HepG2 (cell line): ENCODE results near the gene RHOG. TPM values are rescaled to one million over a fixed set of nuclear protein-coding genes. Genes with fewer than 3 reads are reported as not detected.

Source experiments
- ATAC-seq: fragments of 200-7000 bp; cut with Tn5 transposase; 3 replicates; pipeline ENCODE4 v1.9.1; 2020; ENCODE audit warnings: mild to moderate bottlenecking, moderate library complexity
- BruUV-seq: library from RNA; stranded (reverse); fragments of 400-500 nt; replicated peaks from 2 replicates; lab custom pipeline; 2021; lab: Mats Ljungman, UMichigan
- CTCF ChIA-PET: fragments of 300-600 bp; formaldehyde crosslinking; extraction: SDS; loops from one replicate; lab custom pipeline; 2021; ENCODE audit warnings: low total read pairs, inconsistent platforms, low intra/inter-chr PET ratio; lab: Yijun Ruan, JAX
- POLR2A ChIA-PET: fragments of 350-600 bp; sonication (Branson Sonifier 250); formaldehyde crosslinking; loops from one replicate; lab custom pipeline; 2020; ENCODE audit warnings: antibody characterized with exemption, inconsistent platforms; lab: Yijun Ruan, JAX
- DNase-seq: peaks from one replicate; pipeline ENCODE4 v3.0.0-alpha.2; 2015; ENCODE audit warnings: low spot score
- FAIRE-seq: peaks from 3 replicates; lab custom pipeline; 2011; peaks lifted over from hg19 to GRCh38; lab: Jason Lieb, UNC
- H2AFZ ChIP-seq: one replicate; pipeline ENCODE4 v1.6.1; 2011; ENCODE audit warnings: low read length, inconsistent platforms
- H3K27ac ChIP-seq: fragments of 300-600 bp; 3 replicates; pipeline ENCODE4 v1.8.0; 2011; ENCODE audit warnings: mixed run types, mild to moderate bottlenecking, mixed read lengths, low read length, inconsistent platforms; ENCODE audit not compliant: insufficient read depth; ENCODE audit errors: extremely low read length
- H3K27me3 ChIP-seq, 2 experiments: fragments of 200-600 bp in 1 of 2; 2 replicates in 1 of 2; 3 replicates in 1 of 2; pipeline versions ENCODE4 v1.6.0 to v1.8.0; 2011; ENCODE audit warnings: low read length in 2 of 2, mild to moderate bottlenecking in 2 of 2, moderate library complexity in 2 of 2, inconsistent platforms in 1 of 2; ENCODE audit not compliant: insufficient read depth in 2 of 2, control insufficient read depth in 1 of 2
- H3K36me3 ChIP-seq, 2 experiments: fragments of 200-600 bp in 1 of 2; replicated peaks in 1 of 2; 2 replicates in 1 of 2; 3 replicates in 1 of 2; pipeline versions ENCODE4 v1.5.1 to v1.8.0; 2011; ENCODE audit warnings: low read length in 2 of 2, inconsistent platforms in 1 of 2; ENCODE audit not compliant: insufficient read depth in 2 of 2, control insufficient read depth in 1 of 2
- H3K4me1 ChIP-seq: 2 replicates; pipeline ENCODE4 v1.5.1; 2012; ENCODE audit warnings: low read length, inconsistent platforms; ENCODE audit not compliant: insufficient read depth
- H3K4me2 ChIP-seq: 2 replicates; pipeline ENCODE4 v1.6.0; 2011; ENCODE audit warnings: low read depth, low read length, inconsistent platforms
- H3K4me3 ChIP-seq, 3 experiments: fragments of 200-600 bp in 1 of 3; sonication (generic), shearing (Covaris generic) in 1 of 3; replicated peaks in 1 of 3; 2 replicates each; pipeline ENCODE4 v1.5.1; 2011 to 2016; ENCODE audit warnings: low read length in 3 of 3, inconsistent platforms in 2 of 3, low read depth in 2 of 3, mild to moderate bottlenecking in 2 of 3, control low read depth in 1 of 3, mixed read lengths in 1 of 3; ENCODE audit not compliant: insufficient read depth in 1 of 3
- H3K79me2 ChIP-seq: one replicate; pipeline ENCODE4 v1.6.1; 2011; ENCODE audit warnings: low read length, inconsistent platforms; ENCODE audit not compliant: insufficient read depth
- H3K9ac ChIP-seq: 2 replicates; pipeline ENCODE4 v1.6.0; 2011; ENCODE audit warnings: mild to moderate bottlenecking, low read depth, low read length, inconsistent platforms; ENCODE audit not compliant: insufficient read depth
- H3K9me3 ChIP-seq: 2 replicates; pipeline ENCODE4 v1.5.1; 2012; ENCODE audit warnings: mild to moderate bottlenecking, low read length
- H4K20me1 ChIP-seq: 2 replicates; pipeline ENCODE4 v1.6.0; 2011; ENCODE audit warnings: inconsistent platforms, mild to moderate bottlenecking, low read length, moderate library complexity; ENCODE audit not compliant: insufficient read depth
- ELK4 ChIP-seq: sonication (generic); formaldehyde crosslinking; IDR thresholded peaks from 2 replicates; pipeline ENCODE4 v1.9.0; 2021; ENCODE audit warnings: missing genetic modification reagents, borderline replicate concordance
- FOXK2 ChIP-seq: fragments of 450-650 bp; IDR thresholded peaks from 2 replicates; pipeline ENCODE4 v1.6.1; 2016
- GLI4 ChIP-seq: sonication (generic); formaldehyde crosslinking; IDR thresholded peaks from 2 replicates; pipeline ENCODE4 v1.5.1; 2020; ENCODE audit warnings: missing genetic modification reagents, mild to moderate bottlenecking, moderate library complexity, borderline replicate concordance
- ISX ChIP-seq: sonication (generic); formaldehyde crosslinking; conservative IDR thresholded peaks from 2 replicates; pipeline ENCODE4 v1.5.0; 2020; ENCODE audit warnings: missing genetic modification reagents
- KLF12 ChIP-seq: sonication (generic); formaldehyde crosslinking; IDR thresholded peaks from 2 replicates; pipeline ENCODE4 v1.4.0; 2020; ENCODE audit warnings: missing genetic modification reagents, borderline replicate concordance
- KLF15 ChIP-seq: sonication (generic); formaldehyde crosslinking; IDR thresholded peaks from 2 replicates; pipeline ENCODE4 v1.8.1; 2023; ENCODE audit warnings: borderline replicate concordance, mild to moderate bottlenecking, inconsistent platforms, missing genetic modification reagents, mixed read lengths
- NFKBIZ ChIP-seq: IDR thresholded peaks from 2 replicates; pipeline ENCODE4 v1.6.1; 2018; ENCODE audit warnings: missing genetic modification reagents, missing compliant biosample characterization
- PITX1 ChIP-seq: sonication (generic); formaldehyde crosslinking; IDR thresholded peaks from 2 replicates; pipeline ENCODE4 v1.5.1; 2020; ENCODE audit warnings: mild to moderate bottlenecking, missing genetic modification reagents
- TFAP4 ChIP-seq: sonication (generic); IDR thresholded peaks from 2 replicates; pipeline ENCODE4 v1.6.1; 2016; ENCODE audit warnings: low read depth, borderline replicate concordance
- YEATS2 ChIP-seq: sonication (generic); formaldehyde crosslinking; IDR thresholded peaks from 2 replicates; pipeline ENCODE4 v1.4.0; 2020; ENCODE audit warnings: missing genetic modification reagents, borderline replicate concordance
- YY1 ChIP-seq: IDR thresholded peaks from 2 replicates; pipeline ENCODE4 v1.6.1; 2011; ENCODE audit warnings: low read length, low read depth, moderate library complexity, mild to moderate bottlenecking; ENCODE audit not compliant: insufficient read depth, insufficient replicate concordance
- ZNF326 ChIP-seq: sonication (generic); formaldehyde crosslinking; IDR thresholded peaks from 2 replicates; pipeline ENCODE4 v1.4.0; 2020; ENCODE audit warnings: missing genetic modification reagents, borderline replicate concordance
- ZNF546 ChIP-seq: sonication (generic); formaldehyde crosslinking; conservative IDR thresholded peaks from 2 replicates; pipeline ENCODE4 v1.8.1; 2023; ENCODE audit warnings: mild to moderate bottlenecking, missing genetic modification reagents
- ZNF776 ChIP-seq: sonication (generic); formaldehyde crosslinking; IDR thresholded peaks from 2 replicates; pipeline ENCODE4 v1.4.0; 2020; ENCODE audit warnings: mild to moderate bottlenecking, missing genetic modification reagents
- WGBS: methylation state at CpG from one replicate; pipeline ENCODE4 v1.1.6; 2017; ENCODE audit warnings: low lambda C conversion rate; 5-methylcytosine and 5-hydroxymethylcytosine counted together
- in situ Hi-C: cut with HindIII; loops from 2 replicates; pipeline ENCODE4 v1.10.0; 2017; ENCODE audit warnings: low pct_unique_long_range_greater_than_20kb; ENCODE audit not compliant: extremely low pct_ligation_motif_present
- intact Hi-C: fragments of 100-400 bp; cut with micrococcal nuclease; formaldehyde crosslinking; loops from one replicate; pipeline ENCODE4 v1.10.0; 2022; ENCODE audit not compliant: unreplicated experiment
- polyA plus RNA-seq, 8 experiments: library from polyadenylated mRNA; depleted of rRNA in 3 of 8; stranded (reverse) in 7 of 8; unstranded in 1 of 8; fragments of >200 nt; fragmentation: Illumina TruSeq in 4 of 8; extraction: Trizol in 4 of 8; gene quantifications; 2 replicates each; pipeline versions ENCODE4 v1.2.1 to v1.2.3, GENCODE V29; 2011 to 2016; ENCODE audit warnings: low read depth in 4 of 8, missing spikeins in 1 of 8, mixed read lengths in 1 of 8; ENCODE audit not compliant: insufficient read depth in 1 of 8
- total RNA-seq, 5 experiments: library from RNA; depleted of rRNA; stranded (reverse); fragments of >200 nt; fragmentation: Illumina TruSeq; extraction: Trizol; gene quantifications; 2 replicates each; pipeline ENCODE4 v1.2.3, GENCODE V29; 2016; ENCODE audit warnings: low read depth in 1 of 5

Gene RHOG
- total and polyA plus RNA-seq, 2 of the 13 experiments (the other 11 are each of a cell fraction or from before 2014, with no cell fraction given), result 7.7 to 23.4 TPM

GRCh38 chr11:3799143-3799542, 41.6 kb downstream of the RHOG start:
- 0 out of 5 replicates have a peak, but pooled peaks cover 0 to under 1% of the 10 kb centered on the region in 2 experiments for H3K36me3 ChIP-seq
- no TSS peak for BruUV-seq
- POLR2A ChIA-PET, result no interaction called here

More at GRCh38 chr11:3799143-3799542, 41.6 kb downstream of the RHOG start:
- Histone ChIP-seq H3K4me1 (peaks cover 36% of the 10 kb centered on the region), H4K20me1 (peaks cover 18% of the 10 kb centered on the region), H2AFZ (no peak overlapping the region), H3K79me2 (peaks cover 29% of the 10 kb centered on the region), H3K9ac (no peak overlapping the region), H3K9me3 (no peaks in the 10 kb centered on the region), H3K27me3 (no peaks in the 10 kb centered on the region; a peak in 1 of 5 replicates), H3K4me3 (no peak overlapping the region), H3K27ac (no peak overlapping the region), H3K4me2 (no peak overlapping the region)
- DNase-seq (no peak), ATAC-seq (no peak), FAIRE-seq (no peak)
- TF ChIP-seq YEATS2 (CRISPR knock-in tag) (no peak), KLF12 (CRISPR knock-in tag) (no peak), ELK4 (CRISPR knock-in tag) (no peak), YY1 (no peak), GLI4 (CRISPR knock-in tag) (no peak), NFKBIZ (CRISPR knock-in tag) (no peak), ZNF776 (no peak), ISX (no peak), ZNF326 (CRISPR knock-in tag) (no peak), PITX1 (CRISPR knock-in tag) (no peak), KLF15 (CRISPR knock-in tag) (no peak), FOXK2 (no peak), TFAP4 (no peak), ZNF546 (CRISPR knock-in tag) (no peak)
- intact Hi-C loops, result no loop called here
- in situ Hi-C loops, result no loop called here
- CTCF ChIA-PET, result no interaction called here
- WGBS, result 99% methylated on average over 9 of the region's 9 CpGs
